ENCODE data around the gene ETV7. TPM values are rescaled to one million over a fixed set of nuclear protein-coding genes. Genes with fewer than 3 reads are reported as not detected.
A peak's percentile ranks its signal among the peaks of the same experiment; 100 is the strongest.

Gene ETV7
- total RNA-seq, 2 experiments from 2014 or later = 0.33 to 0.73 TPM

DNA sequence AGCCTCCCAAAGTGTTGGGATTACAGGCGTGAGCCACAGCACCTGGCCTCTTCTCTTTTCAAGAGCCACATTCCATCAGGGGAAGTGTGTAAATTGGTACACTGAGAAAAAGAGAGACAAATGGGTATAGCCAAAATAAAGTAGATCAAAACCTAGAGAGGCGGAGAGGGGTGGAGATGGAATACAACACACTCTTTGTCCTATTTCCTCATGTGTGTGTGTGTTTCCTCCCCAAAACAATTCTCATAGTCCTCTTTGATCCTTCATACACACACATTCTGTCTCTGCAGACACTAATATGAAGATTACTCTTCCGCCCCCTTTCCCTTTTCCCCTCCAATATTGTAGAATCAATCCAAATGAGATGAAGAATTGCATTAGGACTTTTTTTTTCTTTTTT, 39.2 kb upstream of the ETV7 start:
- H3K36me3 Mint-ChIP-seq (ENCODE audit: low read depth) = no peaks in the 10 kb centered on the region
- POLR2A ChIA-PET = no interaction called here
- no peak for ATAC-seq (ENCODE audit: poor library complexity)

DNA sequence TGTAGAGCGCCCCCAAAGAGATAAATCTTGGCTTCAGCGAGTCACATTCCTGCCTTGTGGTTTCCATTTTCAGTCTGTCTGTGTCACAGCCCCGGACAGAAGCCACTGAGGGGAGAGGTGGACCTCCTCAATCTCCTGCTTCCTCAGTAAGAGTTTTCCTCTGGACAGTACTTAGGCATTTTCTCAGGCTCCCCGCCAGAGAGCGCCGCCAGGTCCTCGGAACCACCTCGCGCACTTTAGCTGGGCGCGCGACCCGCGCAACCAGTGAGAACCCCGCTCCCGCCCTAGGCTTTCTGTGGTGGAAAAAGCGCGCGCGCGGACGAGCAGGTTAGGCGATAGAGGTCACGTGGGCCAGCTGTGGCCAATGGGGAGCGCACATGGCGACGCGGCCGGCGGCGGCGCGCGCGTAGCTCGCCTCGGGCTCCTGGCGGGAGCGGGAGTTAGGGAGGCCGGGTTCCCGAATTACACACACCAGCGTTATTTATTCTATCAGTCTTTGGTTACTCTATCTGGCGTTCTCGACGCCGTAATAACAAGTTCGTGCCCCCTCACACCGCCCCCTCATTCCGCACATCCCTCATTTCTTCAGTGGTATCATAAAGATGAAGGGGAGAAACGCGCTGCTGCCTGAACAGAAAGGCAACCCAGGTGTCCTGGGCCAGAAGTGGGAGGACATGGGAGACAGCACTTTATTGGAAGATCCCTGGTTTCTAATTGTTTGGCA, 35.8 kb upstream of the ETV7 start:
- H3K4me3 ChIP-seq (ENCODE audit: low read length) = peak overlapping the region; percentile 83
- H3K27me3 Mint-ChIP-seq = no peaks in the 10 kb centered on the region
- no peaks in the 10 kb centered on the region for H3K36me3 Mint-ChIP-seq (ENCODE audit: low read depth)
- H3K4me1 ChIP-seq (ENCODE audit: insufficient read depth, low read length) = peaks cover 11% of the 10 kb centered on the region
- peak overlapping the region; percentile 82 for H3K27ac Mint-ChIP-seq
- H3K36me3 ChIP-seq (ENCODE audit: insufficient read depth, low read length) = no peaks in the 10 kb centered on the region
- ChIA-PET POLR2A (interaction anchor here (0.6 to 1.8 kb wide), 16 partner anchors 18 to 396 kb away, joined by 3 to 13 read pairs (median 4); partner anchors contain the start of genes CDKN1A, KCTD20, MAPK14 and SRSF3), CTCF (interaction anchor here (0.7 to 2.4 kb wide), 28 partner anchors 15 to 623 kb away, joined by 3 to 12 read pairs (median 4); partner anchors contain the start of gene KCTD20)
- H3K4me3 Mint-ChIP-seq = peak overlapping the region; percentile 92
- no peaks in the 10 kb centered on the region for H3K27me3 ChIP-seq (ENCODE audit: control insufficient read depth in 1 of 2, insufficient read depth in 2 of 2, low read length in 2 of 2)
- ATAC-seq (ENCODE audit: poor library complexity) = peak; percentile 95
- TF ChIP-seq, protein P1, sequence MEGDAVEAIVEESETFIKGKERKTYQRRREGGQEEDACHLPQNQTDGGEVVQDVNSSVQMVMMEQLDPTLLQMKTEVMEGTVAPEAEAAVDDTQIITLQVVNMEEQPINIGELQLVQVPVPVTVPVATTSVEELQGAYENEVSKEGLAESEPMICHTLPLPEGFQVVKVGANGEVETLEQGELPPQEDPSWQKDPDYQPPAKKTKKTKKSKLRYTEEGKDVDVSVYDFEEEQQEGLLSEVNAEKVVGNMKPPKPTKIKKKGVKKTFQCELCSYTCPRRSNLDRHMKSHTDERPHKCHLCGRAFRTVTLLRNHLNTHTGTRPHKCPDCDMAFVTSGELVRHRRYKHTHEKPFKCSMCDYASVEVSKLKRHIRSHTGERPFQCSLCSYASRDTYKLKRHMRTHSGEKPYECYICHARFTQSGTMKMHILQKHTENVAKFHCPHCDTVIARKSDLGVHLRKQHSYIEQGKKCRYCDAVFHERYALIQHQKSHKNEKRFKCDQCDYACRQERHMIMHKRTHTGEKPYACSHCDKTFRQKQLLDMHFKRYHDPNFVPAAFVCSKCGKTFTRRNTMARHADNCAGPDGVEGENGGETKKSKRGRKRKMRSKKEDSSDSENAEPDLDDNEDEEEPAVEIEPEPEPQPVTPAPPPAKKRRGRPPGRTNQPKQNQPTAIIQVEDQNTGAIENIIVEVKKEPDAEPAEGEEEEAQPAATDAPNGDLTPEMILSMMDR (IDR thresholded peaks at IDR 0.05) = peak; percentile 70
- peaks cover 18% of the 10 kb centered on the region for H3K4me1 Mint-ChIP-seq (ENCODE audit: low read depth)
- no peaks in the 10 kb centered on the region for H3K9me3 ChIP-seq (ENCODE audit: control insufficient read depth in 1 of 2, insufficient read depth in 1 of 2, low read length in 2 of 2)
- H3K9me3 Mint-ChIP-seq = no peaks in the 10 kb centered on the region
- peak overlapping the region; percentile 57 to 68 for H3K27ac ChIP-seq (ENCODE audit: low read depth in 1 of 2, low read length in 2 of 2)
- DNase-seq = peak; percentile 96 to 99 (median 98)
- intact Hi-C loops (cut with DNase I, micrococcal nuclease) = loop anchor here (1.0 to 10.0 kb wide), 12 partner anchors 18 to 452 kb away; partner anchors contain the start of gene PPIL1 (in 1 of the 2)

More for the DNA sequence above, 39.2 kb upstream of the ETV7 start:
- no peaks in the 10 kb centered on the region for H3K9me3 ChIP-seq (ENCODE audit: control insufficient read depth in 1 of 2, insufficient read depth in 1 of 2, low read length in 2 of 2)
- H3K4me1 ChIP-seq (ENCODE audit: insufficient read depth, low read length) = peaks cover 11% of the 10 kb centered on the region
- Mint-ChIP-seq H3K4me3 (no peak overlapping the region), H3K27me3 (no peaks in the 10 kb centered on the region), H3K4me1 (ENCODE audit: low read depth) (peaks cover 18% of the 10 kb centered on the region), H3K27ac (no peak overlapping the region), H3K9me3 (no peaks in the 10 kb centered on the region)
- H3K27ac ChIP-seq (ENCODE audit: low read depth in 1 of 2, low read length in 2 of 2) = no peak overlapping the region
- no peak for DNase-seq
- no peaks in the 10 kb centered on the region for H3K27me3 ChIP-seq (ENCODE audit: control insufficient read depth in 1 of 2, insufficient read depth in 2 of 2, low read length in 2 of 2)
- no peaks in the 10 kb centered on the region for H3K36me3 ChIP-seq (ENCODE audit: insufficient read depth, low read length)
- CTCF ChIA-PET = no interaction called here
- intact Hi-C loops (cut with DNase I, micrococcal nuclease) = loop anchor here in 1 of 2 experiments (10.0 kb wide), 1 partner anchor 448 kb away; the partner anchor contains the start of gene PPIL1
- H3K4me3 ChIP-seq (ENCODE audit: low read length) = no peak overlapping the region
- TF ChIP-seq, protein P1 (IDR thresholded peaks at IDR 0.05) = no peak

DNA sequence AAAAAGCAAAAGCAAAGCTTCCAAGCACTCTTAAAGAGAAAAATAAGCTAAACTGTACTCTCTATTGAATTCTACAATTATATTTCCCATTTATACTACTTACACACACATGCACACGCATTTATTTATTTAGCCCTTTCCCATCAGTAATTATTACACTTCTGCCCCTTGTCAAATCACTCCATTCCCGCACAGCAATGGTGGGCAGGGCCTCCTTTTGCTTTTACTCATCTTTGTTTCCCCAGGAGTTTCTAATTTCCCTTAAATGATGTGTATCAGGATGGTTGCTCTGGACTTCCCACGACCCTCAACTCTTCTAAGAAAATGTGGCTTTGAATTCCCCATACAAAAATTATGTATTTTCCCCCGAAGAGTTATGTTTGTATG, 35.2 kb upstream of the ETV7 start:
- no peaks in the 10 kb centered on the region for H3K27me3 ChIP-seq (ENCODE audit: control insufficient read depth in 1 of 2, insufficient read depth in 2 of 2, low read length in 2 of 2)
- ATAC-seq (ENCODE audit: poor library complexity) = no peak
- DNase-seq = peak in 2 of 14 experiments; percentile 13 to 16
- H3K27me3 Mint-ChIP-seq = no peaks in the 10 kb centered on the region
- no peaks in the 10 kb centered on the region for H3K9me3 Mint-ChIP-seq
- H3K36me3 ChIP-seq (ENCODE audit: insufficient read depth, low read length) = no peaks in the 10 kb centered on the region
- H3K4me3 ChIP-seq (ENCODE audit: low read length) = peak overlapping the region; percentile 83
- H3K4me1 Mint-ChIP-seq (ENCODE audit: low read depth) = peaks cover 18% of the 10 kb centered on the region
- H3K27ac Mint-ChIP-seq = peak overlapping the region; percentile 82
- TF ChIP-seq, protein P1 (IDR thresholded peaks at IDR 0.05) = no peak
- ChIA-PET CTCF (interaction anchor here (0.7 to 2.4 kb wide), 18 partner anchors 16 to 337 kb away, joined by 3 to 12 read pairs (median 6); partner anchors contain the start of gene KCTD20), POLR2A (interaction anchor here (0.8 to 1.8 kb wide), 13 partner anchors 18 to 255 kb away, joined by 3 to 13 read pairs (median 4); partner anchors contain the start of genes CDKN1A, KCTD20 and SRSF3)
- H3K27ac ChIP-seq (ENCODE audit: low read depth in 1 of 2, low read length in 2 of 2) = peak overlapping the region; percentile 24 to 50
- peak overlapping the region; percentile 92 for H3K4me3 Mint-ChIP-seq
- intact Hi-C loops (cut with DNase I, micrococcal nuclease) = loop anchor here (1.0 to 10.0 kb wide), 12 partner anchors 19 to 452 kb away; partner anchors contain the start of gene PPIL1 (in 1 of the 2)
- no peaks in the 10 kb centered on the region for H3K9me3 ChIP-seq (ENCODE audit: control insufficient read depth in 1 of 2, insufficient read depth in 1 of 2, low read length in 2 of 2)
- H3K36me3 Mint-ChIP-seq (ENCODE audit: low read depth) = no peaks in the 10 kb centered on the region
- H3K4me1 ChIP-seq (ENCODE audit: insufficient read depth, low read length) = peaks cover 11% of the 10 kb centered on the region
